SH-SY5Y (cell line): ENCODE data around the gene FAM78A.

ENCODE experiments used
- GATA2 ChIP-seq: IDR thresholded peaks from 2 replicates; pipeline ENCODE4 v1.6.1; 2011; ENCODE audit warnings: mild to moderate bottlenecking, low read depth, low read length
- GATA3 ChIP-seq: IDR thresholded peaks from 2 replicates; pipeline ENCODE4 v1.6.1; 2011; ENCODE audit warnings: low read depth, mild to moderate bottlenecking, low read length, moderate library complexity

FAM78A gene

DNA sequence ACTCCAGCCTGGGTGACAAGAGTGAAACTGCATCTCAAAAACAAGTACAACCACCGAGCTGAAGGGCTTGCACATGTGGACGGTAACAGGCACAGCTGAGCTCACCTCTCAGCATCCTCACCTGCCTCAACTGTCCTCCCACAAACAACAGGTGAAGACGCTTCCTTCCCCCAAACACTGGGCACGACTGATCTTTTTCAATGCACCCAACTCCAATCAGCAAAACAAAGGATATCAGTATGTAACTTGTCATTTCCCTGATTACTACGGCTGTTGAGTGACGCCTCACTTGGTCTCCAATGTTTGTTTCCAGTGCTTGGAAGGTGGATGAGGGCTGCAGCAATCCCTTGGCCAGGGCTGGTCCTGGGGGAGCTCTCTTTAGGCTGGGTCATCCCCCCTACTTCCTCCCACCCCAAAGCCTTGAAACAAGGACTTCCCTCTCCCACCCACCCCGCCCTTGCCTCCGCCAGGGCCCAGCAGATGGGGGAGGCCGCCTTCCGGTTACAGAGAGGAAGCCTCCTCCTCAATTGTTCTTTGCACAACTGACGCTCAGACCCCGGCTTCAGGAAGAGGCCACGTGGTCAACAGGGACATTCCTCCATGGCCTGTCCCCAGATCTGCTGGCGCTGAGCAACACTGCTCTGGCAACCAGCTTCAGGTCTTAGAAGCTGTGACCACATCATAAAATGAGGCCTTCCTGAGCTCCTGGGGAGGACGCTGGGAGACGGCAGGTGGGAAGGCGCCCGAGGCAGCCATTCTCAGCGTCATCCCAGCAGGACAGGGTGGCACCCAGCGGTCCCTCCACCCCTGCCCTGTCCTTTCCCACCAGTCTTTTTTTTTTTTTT, 5.9 kb downstream of the FAM78A start:
- TF ChIP-seq GATA2 (no peak), GATA3 (no peak)

DNA sequence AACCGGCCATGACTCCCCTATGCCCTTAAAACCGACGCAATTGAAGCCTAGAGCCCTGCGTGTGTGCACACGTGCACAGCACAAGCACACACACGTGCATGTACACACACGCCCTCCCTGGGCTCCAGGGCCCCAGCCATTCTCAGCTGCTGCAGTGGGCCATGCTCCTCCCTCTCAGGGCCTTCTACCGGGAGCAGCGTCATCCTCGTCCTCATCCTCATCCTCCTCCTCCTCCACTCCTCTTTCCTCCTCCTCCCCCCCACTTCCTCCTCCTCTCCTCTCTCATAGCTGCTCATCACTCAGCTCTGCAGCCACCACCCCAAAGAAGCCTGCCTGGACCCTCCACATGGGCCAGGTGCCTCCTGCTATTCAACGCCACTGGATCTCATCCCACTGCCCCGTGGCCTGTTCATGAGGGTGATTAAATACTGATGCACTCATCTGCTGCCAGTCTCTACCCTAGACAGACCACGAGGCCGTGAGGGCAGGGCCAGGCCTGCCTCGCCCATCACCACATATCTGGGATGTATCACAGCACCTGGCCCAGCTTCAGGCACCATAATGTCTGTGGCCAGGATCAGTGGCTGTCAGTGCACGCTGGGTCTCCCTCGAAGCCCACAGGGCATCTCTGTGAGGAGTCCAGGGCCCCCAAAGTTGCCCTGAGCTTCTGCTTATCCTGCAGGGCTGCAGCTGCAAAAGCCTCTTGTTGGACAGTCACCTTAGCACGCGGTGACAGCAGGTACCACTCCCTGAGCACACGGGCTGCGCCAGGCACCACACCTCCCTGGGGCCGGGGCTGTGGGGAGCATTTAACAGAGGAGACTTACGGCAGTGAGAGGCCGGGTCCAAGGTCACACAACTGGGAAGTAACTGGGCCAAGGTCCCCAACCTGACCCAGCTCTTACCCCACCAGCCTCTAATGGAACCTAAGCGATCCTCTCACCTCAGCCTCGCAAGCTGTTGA, 9.8 kb downstream of the FAM78A start:
- no peak for TF ChIP-seq GATA3
- no peak for TF ChIP-seq GATA2

DNA sequence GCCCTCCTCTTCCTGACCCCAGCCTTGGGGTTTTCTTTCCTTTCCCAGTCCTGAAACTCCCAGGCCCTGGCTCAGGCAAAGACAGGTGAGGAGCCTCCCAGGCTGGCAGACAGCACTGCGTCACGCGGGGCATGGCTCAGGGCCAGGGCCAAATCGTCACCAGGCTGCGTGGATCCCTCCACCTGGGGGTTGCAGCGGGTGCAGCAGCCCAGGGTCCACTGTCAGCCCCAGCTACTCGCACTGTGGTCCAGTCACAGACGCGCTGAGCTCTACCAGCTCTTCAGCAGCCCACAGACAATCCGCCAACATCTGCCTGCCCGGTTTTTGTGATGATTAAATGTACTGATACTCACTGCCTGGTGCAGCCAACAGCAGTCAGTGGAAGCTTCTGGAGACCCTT, 12.1 kb downstream of the FAM78A start:
- no peak for TF ChIP-seq GATA3
- TF ChIP-seq GATA2 = no peak

DNA sequence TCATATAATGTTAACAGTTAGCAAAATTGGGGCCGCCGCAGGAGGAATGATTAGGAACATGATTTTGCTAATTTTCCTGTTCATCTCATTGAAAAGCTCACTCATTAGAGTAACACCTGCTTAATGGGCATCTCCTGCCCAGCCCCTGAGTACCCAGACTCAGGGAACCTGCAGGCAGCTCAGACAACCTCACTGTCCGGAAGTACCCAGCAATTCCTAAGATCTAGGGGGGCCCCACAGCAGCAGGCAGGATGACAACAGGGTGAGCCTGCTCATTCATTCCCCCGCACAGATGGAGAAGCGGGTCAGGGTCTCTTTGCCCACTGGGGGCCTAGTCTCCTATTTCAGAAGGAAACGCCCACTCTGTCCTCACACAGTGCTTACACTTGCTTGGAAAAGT, 12.6 kb downstream of the FAM78A start:
- TF ChIP-seq GATA3 = no peak
- TF ChIP-seq GATA2 = no peak

GRCh38 chr9:131262327-131263032, 13.8 kb downstream of the FAM78A start:
- TF ChIP-seq GATA3 = no peak
- TF ChIP-seq GATA2 = no peak

DNA sequence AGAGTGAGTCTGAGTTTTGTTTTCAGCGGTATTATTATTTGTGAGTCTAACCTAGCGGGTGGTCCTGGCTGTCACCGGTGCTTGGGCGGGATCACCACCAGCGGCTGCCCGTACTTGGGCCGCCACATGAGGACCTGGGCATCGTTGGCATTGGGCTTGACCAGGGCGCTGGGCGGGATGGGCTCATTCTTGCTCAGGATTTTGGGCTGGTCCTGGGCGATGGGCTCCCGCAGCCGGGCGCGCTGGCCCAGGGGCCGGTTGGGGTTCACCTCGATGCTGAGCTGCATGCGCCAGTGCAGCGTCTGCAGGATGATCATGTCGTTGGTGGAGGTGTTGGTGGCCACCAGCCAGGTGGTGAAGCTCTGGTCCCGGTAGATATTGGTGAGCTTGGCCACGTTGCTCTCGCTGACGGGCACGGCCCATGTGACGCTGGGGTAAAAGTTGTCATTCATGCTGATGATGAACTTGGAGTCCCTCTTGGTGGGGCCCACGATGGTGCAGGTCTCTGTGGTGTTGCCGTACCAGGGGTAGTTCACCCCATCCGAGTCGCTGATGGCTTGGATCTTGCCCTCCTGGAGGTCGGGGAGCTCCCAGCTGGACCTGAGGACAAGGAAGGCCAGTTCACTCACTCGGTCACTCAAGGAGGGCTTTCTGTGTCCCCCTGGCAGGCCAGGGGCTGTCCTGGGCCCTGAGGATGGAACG, 15.4 kb downstream of the FAM78A start:
- TF ChIP-seq GATA2 = no peak
- TF ChIP-seq GATA3 = no peak

DNA sequence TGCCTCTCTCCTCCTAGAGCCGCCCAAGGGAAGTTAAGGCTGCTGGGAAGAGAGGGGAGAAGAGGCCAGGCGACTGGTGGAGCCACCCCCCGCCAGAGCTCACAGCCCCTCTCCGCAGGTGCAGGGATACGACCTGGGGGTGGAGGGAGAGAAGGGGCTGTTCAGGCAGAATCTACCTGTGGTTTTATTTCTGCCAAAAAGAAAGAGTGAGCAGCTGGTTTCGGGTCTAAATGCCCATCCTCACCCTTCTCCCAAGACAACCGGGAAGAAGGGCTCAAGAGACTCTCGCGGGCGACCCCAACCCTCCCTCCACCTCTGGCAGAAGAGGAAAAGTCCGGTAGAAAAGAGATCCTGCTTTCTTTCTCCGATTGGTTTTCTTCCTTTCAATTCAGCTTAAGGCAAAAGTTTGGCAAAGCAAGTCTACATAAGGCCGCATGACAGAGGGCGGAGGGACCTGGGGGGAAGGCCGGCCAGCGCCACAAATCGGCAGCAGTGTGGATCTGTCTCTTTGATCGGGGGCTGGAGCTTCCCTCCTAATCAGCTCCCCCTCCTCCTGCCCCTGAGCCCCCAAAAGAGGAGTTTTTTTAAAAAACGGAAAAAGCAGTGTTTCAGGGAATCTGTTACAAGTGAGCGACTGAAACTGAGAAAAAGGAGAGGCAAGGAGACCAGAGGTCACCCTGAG, 16.3 kb downstream of the FAM78A start:
- no peak for TF ChIP-seq GATA3
- no peak for TF ChIP-seq GATA2

- no peak for TF ChIP-seq GATA2
Observed at GRCh38 chr9:131259432-131259898, 16.8 kb downstream of the FAM78A start.

DNA sequence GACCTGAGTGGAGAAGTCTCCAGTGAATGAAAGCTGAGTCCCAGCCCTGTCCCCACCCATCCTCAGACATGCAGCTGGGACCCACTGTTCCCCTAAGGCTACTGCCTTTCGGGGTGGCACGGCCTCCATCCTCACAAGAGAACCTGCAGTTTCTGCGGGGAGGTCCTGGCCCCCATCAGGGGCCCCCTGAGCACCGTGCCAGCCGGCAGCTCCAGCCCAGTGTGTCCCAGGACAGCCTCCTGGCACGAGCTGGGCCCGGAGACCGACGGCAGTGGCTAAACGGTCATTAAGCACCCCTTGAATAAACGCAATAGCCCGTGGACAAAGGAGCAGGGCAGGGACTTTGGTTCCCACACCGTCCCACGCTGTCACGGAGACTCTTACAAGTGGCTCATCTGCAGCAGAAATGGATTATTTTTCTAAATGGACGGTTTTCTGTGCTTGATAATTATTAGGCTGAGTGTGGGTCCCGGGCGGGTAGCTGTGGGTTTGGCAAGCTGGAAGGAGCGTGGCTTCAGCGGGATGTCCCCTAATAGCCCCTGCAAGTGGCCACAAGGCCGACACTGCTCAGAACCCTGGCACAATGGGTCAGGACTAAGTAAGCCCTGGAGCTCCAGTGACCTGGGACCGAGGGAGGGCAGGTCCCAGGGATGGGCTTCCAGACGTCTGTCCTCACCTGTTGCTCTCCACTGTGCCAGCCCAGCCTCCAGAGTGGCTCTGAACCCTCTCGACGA, 17.4 kb downstream of the FAM78A start:
- TF ChIP-seq GATA3 (no peak), GATA2 (no peak)

- no peak for TF ChIP-seq GATA3
- TF ChIP-seq GATA2 = no peak
Observed at GRCh38 chr9:131258186-131258585, 18.1 kb downstream of the FAM78A start.

DNA sequence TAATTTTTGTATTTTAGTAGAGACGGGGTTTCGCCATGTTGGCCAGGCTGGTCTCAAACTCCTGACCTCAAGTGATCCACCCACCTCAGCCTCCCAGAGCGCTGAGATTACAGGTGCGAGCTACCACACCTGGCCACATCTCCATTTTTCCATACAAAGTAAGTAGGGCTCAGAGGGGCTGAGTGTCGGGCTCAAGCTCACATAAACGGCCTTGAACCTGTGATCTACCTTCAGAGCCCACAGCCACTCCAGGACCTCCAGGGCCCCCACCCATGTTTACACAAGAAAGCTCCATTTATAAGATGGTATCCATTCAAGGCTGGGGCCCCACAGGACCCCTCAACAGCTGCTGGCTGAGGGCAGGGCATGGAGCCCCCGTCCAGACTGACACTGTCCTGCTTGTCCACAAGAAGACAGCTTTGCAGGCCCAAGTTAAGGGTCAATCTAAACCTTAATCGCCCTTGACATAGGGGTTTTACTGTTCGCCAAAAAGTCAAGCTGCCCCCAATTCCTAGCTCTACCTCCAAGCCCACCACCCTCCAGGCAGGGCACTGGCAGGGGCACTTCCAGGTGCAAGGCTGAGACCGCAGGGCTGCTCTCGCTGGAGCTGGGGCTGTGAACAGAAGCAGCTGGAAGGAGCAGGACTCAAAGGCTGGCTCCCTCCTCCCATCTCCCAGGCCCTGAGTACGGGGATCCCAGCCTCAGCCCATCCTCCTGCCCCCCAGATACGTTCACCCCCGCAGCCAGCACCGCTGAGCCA, 18.9 kb downstream of the FAM78A start:
- TF ChIP-seq GATA3 (no peak), GATA2 (no peak)

GRCh38 chr9:131255676-131256197, 20.6 kb downstream of the FAM78A start:
- TF ChIP-seq GATA3 (no peak), GATA2 (no peak)

DNA sequence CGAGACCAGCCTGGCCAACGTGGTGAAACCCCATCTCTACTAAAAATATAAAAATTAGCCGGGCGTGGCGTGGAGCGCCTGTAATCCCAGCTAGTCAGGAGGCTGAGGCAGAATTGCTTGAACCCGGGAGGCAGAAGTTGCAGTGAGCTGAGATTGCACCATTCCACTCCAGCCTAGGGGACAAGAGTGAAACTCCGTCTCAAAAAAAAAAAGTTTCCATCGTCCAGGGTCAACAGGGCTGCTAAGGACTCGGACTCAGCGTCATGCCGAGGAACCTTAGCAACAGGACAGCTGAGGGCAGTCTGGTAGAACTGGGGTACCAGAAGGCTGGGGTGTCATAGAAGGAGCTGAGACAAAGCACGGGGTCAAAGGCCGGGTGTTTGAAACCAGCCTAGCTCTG, 21.7 kb downstream of the FAM78A start:
- no peak for TF ChIP-seq GATA3
- TF ChIP-seq GATA2 = no peak
